Parietal lobe (tissue), 1 donor: ENCODE data around the gene SLC13A2. TPM values are rescaled to one million over a fixed set of nuclear protein-coding genes. Genes with fewer than 3 reads are reported as not detected.

Source experiments
- total RNA-seq: library from RNA; depleted of rRNA; stranded (reverse); fragments of >200 nt; gene quantifications from one replicate; pipeline ENCODE4 v1.2.3, GENCODE V29; 2014

Gene SLC13A2, protein sequence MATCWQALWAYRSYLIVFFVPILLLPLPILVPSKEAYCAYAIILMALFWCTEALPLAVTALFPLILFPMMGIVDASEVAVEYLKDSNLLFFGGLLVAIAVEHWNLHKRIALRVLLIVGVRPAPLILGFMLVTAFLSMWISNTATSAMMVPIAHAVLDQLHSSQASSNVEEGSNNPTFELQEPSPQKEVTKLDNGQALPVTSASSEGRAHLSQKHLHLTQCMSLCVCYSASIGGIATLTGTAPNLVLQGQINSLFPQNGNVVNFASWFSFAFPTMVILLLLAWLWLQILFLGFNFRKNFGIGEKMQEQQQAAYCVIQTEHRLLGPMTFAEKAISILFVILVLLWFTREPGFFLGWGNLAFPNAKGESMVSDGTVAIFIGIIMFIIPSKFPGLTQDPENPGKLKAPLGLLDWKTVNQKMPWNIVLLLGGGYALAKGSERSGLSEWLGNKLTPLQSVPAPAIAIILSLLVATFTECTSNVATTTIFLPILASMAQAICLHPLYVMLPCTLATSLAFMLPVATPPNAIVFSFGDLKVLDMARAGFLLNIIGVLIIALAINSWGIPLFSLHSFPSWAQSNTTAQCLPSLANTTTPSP
- total RNA-seq, result not detected

GRCh38 chr17:28473542-28473941 is at the start of gene SLC13A2:
TSS of gene SLC13A2 (plus strand) at chr17:28473644. CDS start at chr17:28473713, 69 bp downstream.

DNA sequence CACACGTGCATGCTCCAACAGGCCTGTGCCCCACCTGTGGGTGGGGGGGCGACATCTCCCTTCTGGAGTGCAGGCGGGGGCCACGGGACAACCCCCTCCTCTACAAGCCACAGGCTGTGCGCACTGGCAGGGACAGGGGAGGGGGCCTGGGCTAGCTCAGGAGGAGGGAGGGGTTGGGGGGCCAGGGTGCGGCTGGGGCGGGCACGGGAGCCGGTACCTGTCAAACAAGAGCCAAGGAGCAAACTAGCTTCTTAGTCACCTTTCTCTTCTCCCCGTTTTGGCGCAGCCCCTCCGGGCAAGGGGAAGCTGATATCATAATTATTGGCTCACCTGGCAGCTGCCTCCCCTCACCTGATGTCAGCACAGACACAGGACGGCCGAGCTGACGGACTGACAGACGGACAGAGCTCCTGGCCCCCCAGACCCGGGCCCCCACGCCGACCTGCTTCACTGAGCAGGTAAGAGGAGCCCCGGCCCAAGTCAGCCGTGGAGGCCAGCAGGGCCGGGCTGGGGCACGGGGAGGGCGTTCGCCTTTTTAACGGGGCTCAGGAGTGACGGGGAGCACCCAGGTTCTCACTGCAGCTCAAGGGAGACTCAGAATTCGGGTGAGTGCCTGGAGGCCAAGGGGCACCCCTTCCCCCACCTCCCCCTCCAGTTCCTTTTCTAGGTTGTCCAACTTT is 32.7 kb downstream of the SLC13A2 start, which contains the start of gene FOXN1:
TSS of gene FOXN1 (plus strand) at position 363 of the 680 bp plus-strand sequence. CDS start 17,622 bp downstream, outside the sequence.

Other genes starting within 250 kb of the SLC13A2 start
- gene TMEM97, start 154.4 kb upstream of the SLC13A2 start, total RNA-seq, result 25.7 TPM
- gene IFT20, start 138.2 kb upstream of the SLC13A2 start, total RNA-seq, result 42.3 TPM
- gene TNFAIP1, start 137.9 kb upstream of the SLC13A2 start, total RNA-seq, result 33.2 TPM
- gene POLDIP2, start 116.1 kb upstream of the SLC13A2 start, total RNA-seq, result 37.9 TPM
- gene SEBOX, start 108.4 kb upstream of the SLC13A2 start, total RNA-seq, result not detected
- 0.63 TPM for gene VTN, start 103.3 kb upstream of the SLC13A2 start, total RNA-seq
- 54.1 TPM for gene SARM1, start 102.0 kb upstream of the SLC13A2 start, total RNA-seq
- gene SLC46A1, start 67.4 kb upstream of the SLC13A2 start, total RNA-seq, result 22.8 TPM
- not detected for gene FOXN1, start 32.7 kb downstream of the SLC13A2 start, total RNA-seq
- gene UNC119, start 79.0 kb downstream of the SLC13A2 start, total RNA-seq, result 34.4 TPM
- 24.4 TPM for gene PIGS, start 97.9 kb downstream of the SLC13A2 start, total RNA-seq
- 71.1 TPM for gene ALDOC, start 103.3 kb downstream of the SLC13A2 start, total RNA-seq
- gene SPAG5, start 125.4 kb downstream of the SLC13A2 start, total RNA-seq, result 17.8 TPM
- gene RSKR, start 140.5 kb downstream of the SLC13A2 start, total RNA-seq, result 62.0 TPM
- 200 TPM for gene BLTP2, start 171.5 kb downstream of the SLC13A2 start, total RNA-seq
- 36.0 TPM for gene SDF2, start 188.3 kb downstream of the SLC13A2 start, total RNA-seq
- 67.0 TPM for gene SUPT6H, start 188.6 kb downstream of the SLC13A2 start, total RNA-seq
- 5.0 TPM for gene PROCA1, start 238.2 kb downstream of the SLC13A2 start, total RNA-seq
- gene RAB34, start 244.2 kb downstream of the SLC13A2 start, total RNA-seq, result 15.3 TPM
- gene RPL23A, start 246.3 kb downstream of the SLC13A2 start, total RNA-seq, result 305 TPM